Panc1 (cell line): ENCODE data around the gene INPP5F. TPM values are rescaled to one million over a fixed set of nuclear protein-coding genes. Genes with fewer than 3 reads are reported as not detected.

Source experiments
- ATAC-seq: fragments of 200-7000 bp; cut with Tn5 transposase; 2 replicates; pipeline ENCODE4 v1.9.1; 2020; ENCODE audit warnings: mild to moderate bottlenecking, moderate library complexity
- BruUV-seq: library from RNA; stranded (reverse); fragments of 400-500 nt; replicated peaks from 2 replicates; lab custom pipeline; 2021; lab: Mats Ljungman, UMichigan
- CTCF ChIA-PET: fragments of 300-600 bp; sonication (Branson Sonifier 250); formaldehyde crosslinking; loops from one replicate; lab custom pipeline; 2022; ENCODE audit warnings: antibody characterized with exemption; lab: Charles Lee
- POLR2A ChIA-PET: fragments of 300-600 bp; sonication (Branson Sonifier 250); formaldehyde crosslinking; loops from one replicate; lab custom pipeline; 2022; ENCODE audit warnings: antibody characterized with exemption; lab: Charles Lee
- DNase-seq: peaks from one replicate; pipeline ENCODE4 v3.0.0-alpha.2; 2010; ENCODE audit warnings: low read depth, low spot score
- H3K27ac ChIP-seq: 2 replicates; pipeline ENCODE4 v1.5.1; 2011; ENCODE audit warnings: mild to moderate bottlenecking, low read length, inconsistent platforms
- H3K27me3 ChIP-seq: fragments of 200-500 bp; sonication (Bioruptor generic); 2 replicates; pipeline ENCODE4 v1.6.0; 2014; ENCODE audit warnings: low read length, inconsistent platforms; ENCODE audit not compliant: control insufficient read depth, insufficient read depth
- H3K36me3 ChIP-seq: fragments of 200-500 bp; sonication (Bioruptor generic); 2 replicates; pipeline ENCODE4 v1.5.1; 2014; ENCODE audit warnings: inconsistent platforms, mild to moderate bottlenecking, low read length, moderate library complexity; ENCODE audit not compliant: control insufficient read depth, insufficient read depth
- H3K4me1 ChIP-seq: 2 replicates; pipeline ENCODE4 v1.5.1; 2011; ENCODE audit warnings: inconsistent platforms, mild to moderate bottlenecking, low read length, moderate library complexity; ENCODE audit not compliant: control insufficient read depth, insufficient read depth
- H3K4me3 ChIP-seq, 2 experiments: 2 replicates each; pipeline ENCODE4 v1.5.1; 2011 to 2012; ENCODE audit warnings: low read depth in 2 of 2, low read length in 2 of 2, mild to moderate bottlenecking in 2 of 2, inconsistent platforms in 1 of 2, moderate library complexity in 1 of 2
- H3K9me3 ChIP-seq: fragments of 200-500 bp; sonication (Bioruptor generic); 2 replicates; pipeline ENCODE4 v1.5.1; 2014; ENCODE audit warnings: low read depth, mild to moderate bottlenecking, inconsistent platforms, low read length, moderate library complexity; ENCODE audit not compliant: control insufficient read depth, insufficient read depth
- POLR2AphosphoS5 ChIP-seq: IDR thresholded peaks from 2 replicates; pipeline ENCODE4 v1.6.1; 2012; ENCODE audit warnings: mild to moderate bottlenecking, low read depth, low read length, moderate library complexity
- SIN3A ChIP-seq: IDR thresholded peaks from 2 replicates; pipeline ENCODE4 v1.6.1; 2012; ENCODE audit warnings: low read depth, mild to moderate bottlenecking, low read length, moderate library complexity, borderline replicate concordance; ENCODE audit not compliant: insufficient read depth
- TCF7L2 ChIP-seq: IDR thresholded peaks from 2 replicates; pipeline ENCODE4 v1.6.1; 2011; ENCODE audit warnings: mild to moderate bottlenecking, low read depth, low read length, inconsistent platforms
- in situ Hi-C: cut with HindIII; loops from 2 replicates; pipeline ENCODE4 v1.10.0; 2016; ENCODE audit warnings: low sequenced_read_pairs, low pct_unique_long_range_greater_than_20kb
- intact Hi-C: fragments of 100-400 bp; cut with micrococcal nuclease; formaldehyde crosslinking; loops from one replicate; pipeline ENCODE4 v1.10.0; 2022; ENCODE audit not compliant: unreplicated experiment
- total RNA-seq: library from RNA; stranded (reverse); gene quantifications from one replicate; pipeline ENCODE4 v1.2.1, GENCODE V29; 2021; ENCODE audit not compliant: unreplicated experiment
- TF ChIP-seq, protein P1 (sequence below): fragments of 450-650 bp; IDR thresholded peaks from 2 replicates; pipeline ENCODE4 v1.5.1; 2017; ENCODE audit warnings: mild to moderate bottlenecking
- TF ChIP-seq, protein P2 (sequence below), 2 experiments: IDR thresholded peaks; 2 replicates each; pipeline ENCODE4 v1.6.1; 2011 to 2012; ENCODE audit warnings: low read depth in 2 of 2, control low read depth in 1 of 2, low read length in 1 of 2, mild to moderate bottlenecking in 1 of 2, moderate library complexity in 1 of 2; ENCODE audit not compliant: insufficient read depth in 1 of 2

The INPP5F gene
- total RNA-seq, 1 experiment from 2014 or later: 26.7 TPM

DNA sequence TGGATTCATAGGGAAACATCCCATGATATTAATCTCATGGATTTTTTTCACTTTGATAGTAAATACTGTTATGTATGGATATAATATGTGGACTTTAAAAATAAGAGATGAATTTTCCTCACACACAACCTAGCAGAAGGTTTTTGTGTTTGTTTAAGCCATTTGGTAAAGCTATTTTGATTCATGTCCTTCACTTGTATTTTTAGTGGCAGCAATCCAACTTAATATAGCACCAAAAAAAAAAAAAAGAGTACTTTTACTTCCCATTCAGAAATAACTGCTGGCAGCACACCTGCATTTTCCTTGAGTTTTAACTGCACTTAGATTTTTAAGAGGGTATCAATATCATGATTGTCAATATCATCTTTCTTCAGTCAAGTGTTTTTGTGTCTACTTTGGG lies 86.8 kb downstream of the INPP5F start:
- Histone ChIP-seq H3K4me1 (no peaks in the 10 kb centered on the region), H3K4me3 (no peak overlapping the region), H3K27me3 (no peaks in the 10 kb centered on the region), H3K9me3 (no peaks in the 10 kb centered on the region), H3K27ac (no peak overlapping the region), H3K36me3 (no peaks in the 10 kb centered on the region)
- DNase-seq: no peak
- in situ Hi-C loops: no loop called here
- no peak for ATAC-seq
- BruUV-seq: TSS peak; percentile 12
- POLR2A ChIA-PET: no interaction called here
- CTCF ChIA-PET: no interaction called here
- no peak for TF ChIP-seq TCF7L2
- intact Hi-C loops: no loop called here

DNA sequence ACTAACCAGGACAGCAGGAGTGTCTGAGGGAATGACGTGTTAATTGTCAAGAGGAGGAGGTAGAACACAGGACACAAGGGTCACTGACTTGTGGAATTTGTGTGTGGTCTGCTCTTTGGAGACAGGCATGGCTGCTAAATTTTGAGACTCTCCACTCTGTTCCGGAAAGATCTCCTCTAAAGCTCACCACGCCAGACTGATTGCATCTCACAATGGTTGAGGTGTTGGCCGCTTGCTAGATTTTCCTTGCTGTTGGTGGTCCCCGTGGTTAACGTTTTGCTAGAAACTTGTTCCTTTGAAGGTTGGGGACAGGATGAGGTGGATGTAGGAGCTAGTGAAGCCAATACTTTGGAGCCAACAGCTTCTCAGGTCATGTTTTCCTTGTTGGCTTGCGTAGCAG lies 89.8 kb downstream of the INPP5F start:
- in situ Hi-C loops (no loop called here), intact Hi-C loops (no loop called here)
- no peaks in the 10 kb centered on the region for H3K4me1 ChIP-seq
- POLR2A ChIA-PET: no interaction called here
- no peak overlapping the region for H3K4me3 ChIP-seq
- H3K9me3 ChIP-seq: no peaks in the 10 kb centered on the region
- H3K27me3 ChIP-seq: no peaks in the 10 kb centered on the region
- DNase-seq: no peak
- TF ChIP-seq POLR2AphosphoS5 (no peak), SIN3A (no peak), TCF7L2 (no peak)
- TF ChIP-seq, protein P1, sequence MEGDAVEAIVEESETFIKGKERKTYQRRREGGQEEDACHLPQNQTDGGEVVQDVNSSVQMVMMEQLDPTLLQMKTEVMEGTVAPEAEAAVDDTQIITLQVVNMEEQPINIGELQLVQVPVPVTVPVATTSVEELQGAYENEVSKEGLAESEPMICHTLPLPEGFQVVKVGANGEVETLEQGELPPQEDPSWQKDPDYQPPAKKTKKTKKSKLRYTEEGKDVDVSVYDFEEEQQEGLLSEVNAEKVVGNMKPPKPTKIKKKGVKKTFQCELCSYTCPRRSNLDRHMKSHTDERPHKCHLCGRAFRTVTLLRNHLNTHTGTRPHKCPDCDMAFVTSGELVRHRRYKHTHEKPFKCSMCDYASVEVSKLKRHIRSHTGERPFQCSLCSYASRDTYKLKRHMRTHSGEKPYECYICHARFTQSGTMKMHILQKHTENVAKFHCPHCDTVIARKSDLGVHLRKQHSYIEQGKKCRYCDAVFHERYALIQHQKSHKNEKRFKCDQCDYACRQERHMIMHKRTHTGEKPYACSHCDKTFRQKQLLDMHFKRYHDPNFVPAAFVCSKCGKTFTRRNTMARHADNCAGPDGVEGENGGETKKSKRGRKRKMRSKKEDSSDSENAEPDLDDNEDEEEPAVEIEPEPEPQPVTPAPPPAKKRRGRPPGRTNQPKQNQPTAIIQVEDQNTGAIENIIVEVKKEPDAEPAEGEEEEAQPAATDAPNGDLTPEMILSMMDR: no peak
- TF ChIP-seq, protein P2, sequence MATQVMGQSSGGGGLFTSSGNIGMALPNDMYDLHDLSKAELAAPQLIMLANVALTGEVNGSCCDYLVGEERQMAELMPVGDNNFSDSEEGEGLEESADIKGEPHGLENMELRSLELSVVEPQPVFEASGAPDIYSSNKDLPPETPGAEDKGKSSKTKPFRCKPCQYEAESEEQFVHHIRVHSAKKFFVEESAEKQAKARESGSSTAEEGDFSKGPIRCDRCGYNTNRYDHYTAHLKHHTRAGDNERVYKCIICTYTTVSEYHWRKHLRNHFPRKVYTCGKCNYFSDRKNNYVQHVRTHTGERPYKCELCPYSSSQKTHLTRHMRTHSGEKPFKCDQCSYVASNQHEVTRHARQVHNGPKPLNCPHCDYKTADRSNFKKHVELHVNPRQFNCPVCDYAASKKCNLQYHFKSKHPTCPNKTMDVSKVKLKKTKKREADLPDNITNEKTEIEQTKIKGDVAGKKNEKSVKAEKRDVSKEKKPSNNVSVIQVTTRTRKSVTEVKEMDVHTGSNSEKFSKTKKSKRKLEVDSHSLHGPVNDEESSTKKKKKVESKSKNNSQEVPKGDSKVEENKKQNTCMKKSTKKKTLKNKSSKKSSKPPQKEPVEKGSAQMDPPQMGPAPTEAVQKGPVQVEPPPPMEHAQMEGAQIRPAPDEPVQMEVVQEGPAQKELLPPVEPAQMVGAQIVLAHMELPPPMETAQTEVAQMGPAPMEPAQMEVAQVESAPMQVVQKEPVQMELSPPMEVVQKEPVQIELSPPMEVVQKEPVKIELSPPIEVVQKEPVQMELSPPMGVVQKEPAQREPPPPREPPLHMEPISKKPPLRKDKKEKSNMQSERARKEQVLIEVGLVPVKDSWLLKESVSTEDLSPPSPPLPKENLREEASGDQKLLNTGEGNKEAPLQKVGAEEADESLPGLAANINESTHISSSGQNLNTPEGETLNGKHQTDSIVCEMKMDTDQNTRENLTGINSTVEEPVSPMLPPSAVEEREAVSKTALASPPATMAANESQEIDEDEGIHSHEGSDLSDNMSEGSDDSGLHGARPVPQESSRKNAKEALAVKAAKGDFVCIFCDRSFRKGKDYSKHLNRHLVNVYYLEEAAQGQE (IDR thresholded peaks at IDR 0.05; ENCODE audit: insufficient read depth in 1 of 2, low read depth in 2 of 2, low read length in 1 of 2): no peak
- BruUV-seq: no TSS peak
- H3K27ac ChIP-seq: no peak overlapping the region
- CTCF ChIA-PET: no interaction called here
- H3K36me3 ChIP-seq: no peaks in the 10 kb centered on the region
- no peak for ATAC-seq

DNA sequence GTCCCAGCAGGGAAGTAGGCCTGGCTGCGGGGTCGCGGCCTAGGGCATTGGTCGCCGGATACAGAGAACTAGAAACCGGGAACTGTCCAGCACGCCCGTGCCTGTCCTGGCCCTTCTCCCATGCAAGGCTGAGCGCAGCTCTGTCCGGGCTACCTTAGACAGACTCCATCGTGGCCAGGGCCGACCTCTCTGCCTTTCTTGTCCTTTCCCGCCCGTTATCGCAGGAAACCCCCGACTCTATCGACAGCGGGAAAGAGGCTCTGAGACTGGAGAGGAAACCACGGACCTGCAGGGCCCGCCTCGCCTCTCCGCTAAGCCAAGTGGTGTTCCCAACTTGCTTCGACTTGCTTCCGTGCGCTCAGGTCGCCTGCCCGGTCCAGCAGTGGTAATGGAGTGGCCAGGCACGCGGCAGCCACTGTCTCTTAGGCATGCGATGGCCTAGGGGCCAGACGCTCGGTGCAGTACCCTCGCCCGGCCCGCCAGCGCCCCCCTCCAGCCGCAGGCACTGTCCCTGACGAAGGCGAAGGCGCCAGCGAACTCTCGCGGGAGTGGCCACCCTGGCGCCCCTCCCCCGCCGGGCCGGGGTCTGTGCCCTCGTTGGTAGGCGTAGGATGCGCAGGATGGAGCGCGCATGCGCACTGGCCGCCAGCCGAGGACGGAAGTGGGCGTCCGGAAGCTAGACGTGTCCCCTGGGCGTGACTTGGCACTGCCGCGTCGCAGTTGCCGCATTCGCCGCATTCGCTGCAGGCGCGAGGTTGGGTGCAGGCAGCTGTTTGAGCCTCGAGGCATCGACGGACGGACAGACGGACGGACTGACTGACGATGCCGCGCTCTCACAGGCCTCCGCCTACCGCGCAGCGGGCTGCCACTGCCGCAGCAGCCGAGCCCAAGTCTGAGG lies 92.4 kb downstream of the INPP5F start:
- intact Hi-C loops (no loop called here), in situ Hi-C loops (no loop called here)
- no peaks in the 10 kb centered on the region for H3K4me1 ChIP-seq
- H3K27me3 ChIP-seq: no peaks in the 10 kb centered on the region
- no peak overlapping the region for H3K4me3 ChIP-seq
- H3K9me3 ChIP-seq: no peaks in the 10 kb centered on the region
- BruUV-seq: no TSS peak
- DNase-seq (no peak), ATAC-seq (no peak)
- TF ChIP-seq, protein P2 (IDR thresholded peaks at IDR 0.05; ENCODE audit: insufficient read depth in 1 of 2, low read depth in 2 of 2, low read length in 1 of 2): peak in 1 of 2 experiments; percentile 73; a peak in 1 of 4 replicates
- TF ChIP-seq, protein P1: no peak
- TF ChIP-seq POLR2AphosphoS5 (no peak), SIN3A (no peak), TCF7L2 (no peak)
- no peaks in the 10 kb centered on the region for H3K36me3 ChIP-seq
- no peak overlapping the region for H3K27ac ChIP-seq
- ChIA-PET CTCF (interaction anchor here (1.2 kb wide), 1 partner anchor 67 kb away, joined by 3 read pairs; no protein-coding TSS in a partner anchor), POLR2A (no interaction called here)
